Progenitor cell of endocrine pancreas (in vitro differentiated cells): ENCODE results near the gene TEX44. TPM values are rescaled to one million over a fixed set of nuclear protein-coding genes. Genes with fewer than 3 reads are reported as not detected.
"Not testable (repeated sequence)": the region's sequence is repeated elsewhere in the genome, so short reads cannot be mapped to it uniquely, and the experiment has no call there.

ENCODE experiments used
- DNase-seq: peaks from one replicate; pipeline ENCODE4 v3.0.0; 2021; ENCODE audit warnings: low spot score; ENCODE audit not compliant: unreplicated experiment
- H3K27ac Mint-ChIP-seq: 2 replicates; pipeline ENCODE4 v1.8.0; 2021; ENCODE audit warnings: mild to moderate bottlenecking, moderate library complexity, mixed read lengths
- H3K27me3 Mint-ChIP-seq: 2 replicates; pipeline ENCODE4 v1.8.0; 2021; ENCODE audit warnings: mixed read lengths
- H3K36me3 Mint-ChIP-seq: 2 replicates; pipeline ENCODE4 v1.8.0; 2022; ENCODE audit warnings: mixed read lengths; ENCODE audit not compliant: insufficient read depth
- H3K4me1 Mint-ChIP-seq: 2 replicates; pipeline ENCODE4 v1.8.0; 2021; ENCODE audit warnings: low read depth, mixed read lengths
- H3K4me3 Mint-ChIP-seq: 2 replicates; pipeline ENCODE4 v1.8.0; 2021; ENCODE audit warnings: low read depth, mild to moderate bottlenecking, moderate library complexity, mixed read lengths
- H3K9me3 Mint-ChIP-seq: 2 replicates; pipeline ENCODE4 v1.8.0; 2021; ENCODE audit warnings: low read depth, mixed read lengths
- total RNA-seq: library from RNA; stranded (reverse); gene quantifications from 2 replicates; pipeline ENCODE4 v1.2.1, GENCODE V29; 2021
- TF ChIP-seq, protein P1 (sequence below): fragments of 200-600 bp; sonication (generic); IDR thresholded peaks from one replicate; pipeline ENCODE4 v1.5.0; 2021; ENCODE audit warnings: antibody characterized with exemption, mild to moderate bottlenecking; ENCODE audit not compliant: unreplicated experiment

TEX44 gene
- total RNA-seq, 1 donor from 2014 or later, result not detected

DNA sequence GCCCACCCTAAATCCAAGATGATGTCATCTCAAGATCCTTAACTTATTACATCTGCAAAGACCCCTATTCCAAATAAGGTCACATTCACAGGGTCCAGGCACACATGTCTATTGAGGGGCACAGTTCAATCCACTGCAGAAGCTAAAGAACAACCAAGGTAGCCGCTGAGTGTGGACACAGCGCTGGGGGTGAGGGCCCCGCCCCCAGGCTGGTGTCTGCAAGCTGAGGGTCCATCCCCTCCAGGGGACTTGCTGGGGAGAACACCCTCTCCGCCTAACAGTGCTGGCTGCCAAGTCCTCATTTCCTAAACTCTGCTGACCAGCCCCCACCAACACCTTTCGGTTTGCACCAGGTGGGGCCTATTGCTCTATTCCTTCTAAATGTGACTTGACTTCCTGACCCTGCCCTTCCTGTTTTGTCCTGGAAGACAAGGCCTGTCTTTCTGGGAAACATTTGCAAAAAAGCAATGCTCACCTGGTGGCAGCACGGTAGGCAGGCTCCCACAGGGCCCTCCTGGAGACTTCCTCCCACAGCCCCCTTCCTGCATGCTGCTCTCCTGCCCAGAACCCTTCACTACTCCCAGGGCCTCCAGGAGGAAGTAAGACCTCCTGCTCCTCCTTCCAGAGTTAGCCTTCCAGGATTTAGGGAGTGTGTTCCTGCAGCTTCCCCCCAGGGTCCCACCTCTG lies 24.4 kb upstream of the TEX44 start:
- Mint-ChIP-seq H3K4me3 (no peak overlapping the region), H3K9me3 (no peaks in the 10 kb centered on the region), H3K4me1 (peaks cover 6% of the 10 kb centered on the region), H3K27ac (no peak overlapping the region), H3K36me3 (no peaks in the 10 kb centered on the region), H3K27me3 (no peaks in the 10 kb centered on the region)
- TF ChIP-seq, protein P1, sequence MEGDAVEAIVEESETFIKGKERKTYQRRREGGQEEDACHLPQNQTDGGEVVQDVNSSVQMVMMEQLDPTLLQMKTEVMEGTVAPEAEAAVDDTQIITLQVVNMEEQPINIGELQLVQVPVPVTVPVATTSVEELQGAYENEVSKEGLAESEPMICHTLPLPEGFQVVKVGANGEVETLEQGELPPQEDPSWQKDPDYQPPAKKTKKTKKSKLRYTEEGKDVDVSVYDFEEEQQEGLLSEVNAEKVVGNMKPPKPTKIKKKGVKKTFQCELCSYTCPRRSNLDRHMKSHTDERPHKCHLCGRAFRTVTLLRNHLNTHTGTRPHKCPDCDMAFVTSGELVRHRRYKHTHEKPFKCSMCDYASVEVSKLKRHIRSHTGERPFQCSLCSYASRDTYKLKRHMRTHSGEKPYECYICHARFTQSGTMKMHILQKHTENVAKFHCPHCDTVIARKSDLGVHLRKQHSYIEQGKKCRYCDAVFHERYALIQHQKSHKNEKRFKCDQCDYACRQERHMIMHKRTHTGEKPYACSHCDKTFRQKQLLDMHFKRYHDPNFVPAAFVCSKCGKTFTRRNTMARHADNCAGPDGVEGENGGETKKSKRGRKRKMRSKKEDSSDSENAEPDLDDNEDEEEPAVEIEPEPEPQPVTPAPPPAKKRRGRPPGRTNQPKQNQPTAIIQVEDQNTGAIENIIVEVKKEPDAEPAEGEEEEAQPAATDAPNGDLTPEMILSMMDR, result no peak
- no peak for DNase-seq

DNA sequence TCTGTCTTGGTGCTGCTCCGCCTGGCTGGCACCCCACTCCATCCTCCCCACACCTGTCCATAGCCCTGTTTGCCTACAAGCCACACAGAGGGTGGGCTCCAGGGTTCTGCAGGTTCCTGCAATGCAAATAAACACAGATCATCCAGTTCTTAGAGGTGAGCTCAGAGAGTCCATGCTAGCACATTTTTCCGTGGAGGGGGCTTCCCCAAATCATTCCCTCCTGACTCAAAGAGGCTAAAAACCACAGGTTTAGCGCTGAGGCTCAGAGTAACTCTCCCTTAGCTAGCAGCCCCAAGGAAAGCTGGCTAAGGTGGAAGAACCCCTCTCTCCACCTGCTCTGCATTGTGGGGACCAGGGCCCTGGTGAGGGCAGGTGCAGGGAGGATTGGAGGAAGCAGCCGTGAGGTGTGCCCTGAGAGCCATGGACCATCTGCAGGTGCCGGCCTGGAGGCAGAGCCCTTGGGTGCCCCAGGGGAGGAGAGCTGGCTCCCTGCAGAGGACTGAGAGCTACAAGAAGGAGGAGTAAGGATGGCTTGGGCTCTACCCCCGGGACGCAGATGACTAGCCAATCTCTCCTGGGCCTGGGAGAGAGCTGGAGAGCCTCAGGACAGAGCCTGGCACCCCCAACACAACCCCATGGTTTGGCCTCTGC lies 23.8 kb upstream of the TEX44 start:
- no peak overlapping the region for H3K27ac Mint-ChIP-seq
- DNase-seq, result no peak

DNA sequence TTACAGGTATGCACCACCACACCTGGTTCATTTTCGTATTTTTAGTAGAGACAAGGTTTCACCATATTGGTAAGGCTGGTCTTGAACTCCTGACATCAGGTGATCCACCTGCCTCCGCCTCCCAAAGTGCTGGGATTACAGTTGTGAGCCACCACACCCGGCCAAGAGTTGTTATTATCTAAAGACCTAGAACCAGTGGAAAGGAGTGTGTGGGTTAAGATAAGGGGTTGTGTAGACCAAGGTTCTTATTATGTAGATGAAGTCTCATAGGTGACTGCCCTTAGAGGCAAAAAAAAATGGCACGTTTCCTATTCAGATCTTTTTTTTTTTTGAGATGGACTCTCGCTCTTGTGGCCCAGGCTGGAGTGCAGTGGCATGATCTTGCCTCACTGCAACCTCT lies 21.7 kb upstream of the TEX44 start:
- not testable (repeated sequence) for H3K4me1 Mint-ChIP-seq, DNase-seq, H3K27ac Mint-ChIP-seq, H3K9me3 Mint-ChIP-seq, H3K36me3 Mint-ChIP-seq, H3K4me3 Mint-ChIP-seq, H3K27me3 Mint-ChIP-seq

More for the DNA sequence above, 23.8 kb upstream of the TEX44 start:
- Mint-ChIP-seq H3K27me3 (no peaks in the 10 kb centered on the region), H3K4me1 (peaks cover 7% of the 10 kb centered on the region), H3K9me3 (no peaks in the 10 kb centered on the region), H3K36me3 (no peaks in the 10 kb centered on the region), H3K4me3 (no peak overlapping the region)
- TF ChIP-seq, protein P1, result no peak

DNA sequence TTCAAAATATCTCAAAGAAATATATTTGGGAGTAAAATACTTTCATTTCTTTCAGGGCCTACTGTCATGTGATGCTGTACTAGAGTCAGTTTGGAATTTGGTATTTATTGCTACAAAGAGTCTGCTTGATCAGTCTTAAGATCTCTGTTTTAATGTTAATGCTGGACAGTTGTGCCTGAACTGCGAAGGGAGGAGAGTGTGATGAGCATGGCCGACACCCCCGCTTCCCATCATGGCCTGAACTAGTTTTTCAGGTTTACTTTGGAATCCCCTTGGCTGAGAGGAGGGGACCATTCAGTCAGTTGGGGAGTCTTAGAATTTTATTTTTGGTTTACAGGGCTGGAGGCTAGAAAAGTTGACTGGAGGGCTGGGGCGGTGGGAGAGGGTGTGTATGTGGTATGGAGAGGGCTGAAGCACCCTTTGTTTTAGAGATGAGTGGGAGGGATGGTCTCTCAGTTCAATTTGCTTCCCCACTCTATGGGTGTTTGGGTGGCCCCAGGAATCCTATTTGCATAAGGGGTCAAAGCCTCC lies 20.9 kb upstream of the TEX44 start:
- no peak for DNase-seq
- Mint-ChIP-seq H3K36me3 (no peaks in the 10 kb centered on the region), H3K4me3 (no peak overlapping the region), H3K27me3 (no peaks in the 10 kb centered on the region), H3K9me3 (no peaks in the 10 kb centered on the region), H3K27ac (no peak overlapping the region), H3K4me1 (peaks cover 9% of the 10 kb centered on the region)
- TF ChIP-seq, protein P1, result no peak

DNA sequence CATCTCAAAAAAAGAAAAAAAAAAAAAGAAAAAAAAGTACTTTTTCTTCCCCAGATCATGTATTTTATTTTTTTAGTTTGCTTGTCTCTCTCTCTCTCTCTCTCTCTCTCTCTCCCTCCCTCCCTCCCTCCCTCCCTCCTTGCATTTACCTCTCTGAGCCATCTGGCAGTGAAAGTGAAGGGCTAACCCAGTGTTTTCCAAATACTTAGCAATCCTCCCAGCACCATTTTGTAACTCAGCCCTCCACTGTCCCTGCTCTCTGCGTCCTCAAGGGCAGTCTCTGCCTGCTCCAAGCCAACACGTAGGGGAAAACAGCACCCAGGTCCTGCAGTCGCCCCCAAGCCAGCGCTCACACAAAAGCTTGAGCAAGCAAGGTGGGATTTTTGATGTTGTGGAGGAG lies 19.6 kb upstream of the TEX44 start:
- TF ChIP-seq, protein P1, result no peak
- H3K36me3 Mint-ChIP-seq, result no peaks in the 10 kb centered on the region
- peaks cover 9% of the 10 kb centered on the region for H3K4me1 Mint-ChIP-seq
- no peak overlapping the region for H3K4me3 Mint-ChIP-seq
- H3K9me3 Mint-ChIP-seq, result no peaks in the 10 kb centered on the region
- no peaks in the 10 kb centered on the region for H3K27me3 Mint-ChIP-seq
- H3K27ac Mint-ChIP-seq, result no peak overlapping the region
- no peak for DNase-seq
